Hepatocyte (in vitro differentiated cells): Measurements from ENCODE around the gene OR4X1.

ENCODE experiments used
- EZH2 ChIP-seq: fragments of 200-600 bp; sonication (generic); IDR thresholded peaks from 2 replicates; pipeline ENCODE4 v1.6.1; 2016; ENCODE audit warnings: antibody characterized with exemption, mild to moderate bottlenecking, borderline replicate concordance
- TF ChIP-seq, protein P1 (sequence below): fragments of 200-600 bp; sonication (generic); IDR thresholded peaks from 2 replicates; pipeline ENCODE4 v1.5.1; 2016; ENCODE audit warnings: antibody characterized with exemption, mild to moderate bottlenecking; ENCODE audit not compliant: poor library complexity

DNA sequence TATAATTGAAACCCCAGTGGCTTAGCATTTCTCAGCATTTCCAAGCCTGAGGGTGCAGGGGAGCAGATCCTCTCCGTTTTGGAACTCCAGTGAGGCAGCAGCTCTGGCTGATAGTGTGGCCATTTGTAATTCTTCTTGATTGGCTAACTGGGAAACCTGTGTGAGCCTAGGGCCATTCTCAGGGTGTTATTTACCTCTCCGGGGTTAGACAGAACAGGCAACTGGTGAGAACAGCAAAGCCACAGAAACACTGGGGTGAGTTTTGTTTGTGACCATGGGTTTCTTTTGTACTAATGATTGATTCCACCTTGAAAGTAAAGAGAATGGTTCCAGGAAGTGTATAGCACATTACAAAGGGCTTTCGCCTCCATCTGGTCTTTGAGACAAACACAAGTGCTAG lies 21.2 kb upstream of the OR4X1 start:
- TF ChIP-seq, protein P1, sequence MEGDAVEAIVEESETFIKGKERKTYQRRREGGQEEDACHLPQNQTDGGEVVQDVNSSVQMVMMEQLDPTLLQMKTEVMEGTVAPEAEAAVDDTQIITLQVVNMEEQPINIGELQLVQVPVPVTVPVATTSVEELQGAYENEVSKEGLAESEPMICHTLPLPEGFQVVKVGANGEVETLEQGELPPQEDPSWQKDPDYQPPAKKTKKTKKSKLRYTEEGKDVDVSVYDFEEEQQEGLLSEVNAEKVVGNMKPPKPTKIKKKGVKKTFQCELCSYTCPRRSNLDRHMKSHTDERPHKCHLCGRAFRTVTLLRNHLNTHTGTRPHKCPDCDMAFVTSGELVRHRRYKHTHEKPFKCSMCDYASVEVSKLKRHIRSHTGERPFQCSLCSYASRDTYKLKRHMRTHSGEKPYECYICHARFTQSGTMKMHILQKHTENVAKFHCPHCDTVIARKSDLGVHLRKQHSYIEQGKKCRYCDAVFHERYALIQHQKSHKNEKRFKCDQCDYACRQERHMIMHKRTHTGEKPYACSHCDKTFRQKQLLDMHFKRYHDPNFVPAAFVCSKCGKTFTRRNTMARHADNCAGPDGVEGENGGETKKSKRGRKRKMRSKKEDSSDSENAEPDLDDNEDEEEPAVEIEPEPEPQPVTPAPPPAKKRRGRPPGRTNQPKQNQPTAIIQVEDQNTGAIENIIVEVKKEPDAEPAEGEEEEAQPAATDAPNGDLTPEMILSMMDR: no peak
- no peak for TF ChIP-seq EZH2
